PFSK-1 (cell line): ENCODE data around the gene STARD7.

Experiments
- FOXP2 ChIP-seq: optimal IDR thresholded peaks from 2 replicates; pipeline ENCODE3; 2011; ENCODE audit warnings: borderline replicate concordance, control low read depth, inconsistent platforms; ENCODE audit not compliant: insufficient read depth; ENCODE audit errors: extremely low read length, extremely low read depth
- POLR2AphosphoS5 ChIP-seq: IDR thresholded peaks from 2 replicates; pipeline ENCODE4 v1.6.1; 2012; ENCODE audit warnings: low read depth, mild to moderate bottlenecking, control low read depth, low read length, moderate library complexity
- REST ChIP-seq, 2 experiments: IDR thresholded peaks; 2 replicates each; pipeline versions ENCODE4 v1.6.1 to v1.8.0; 2011 to 2012; ENCODE audit warnings: low read depth in 2 of 2, low read length in 2 of 2, control low read depth in 1 of 2, inconsistent platforms in 1 of 2, mild to moderate bottlenecking in 1 of 2, moderate library complexity in 1 of 2; ENCODE audit not compliant: insufficient read depth in 1 of 2
- SIN3A ChIP-seq: IDR thresholded peaks from 2 replicates; pipeline ENCODE4 v1.6.1; 2012; ENCODE audit warnings: mild to moderate bottlenecking, low read length, moderate library complexity, borderline replicate concordance; ENCODE audit not compliant: insufficient read depth
- TAF1 ChIP-seq: IDR thresholded peaks from 2 replicates; pipeline ENCODE4 v1.6.1; 2012; ENCODE audit warnings: low read length, control low read depth, borderline replicate concordance; ENCODE audit not compliant: insufficient read depth

- TF ChIP-seq TAF1 (no peak), POLR2AphosphoS5 (no peak), SIN3A (no peak), REST (IDR thresholded peaks at IDR 0.05; ENCODE audit: insufficient read depth in 1 of 2, low read depth in 2 of 2, low read length in 2 of 2) (no peak), FOXP2 (no peak)
Measured at GRCh38 chr2:96150007-96150640, 58.5 kb downstream of the STARD7 start.
